H1 (cell line): ENCODE data around the gene DDC. TPM values are rescaled to one million over a fixed set of nuclear protein-coding genes. Genes with fewer than 3 reads are reported as not detected.

ENCODE experiments used
- CTCF ChIA-PET: fragments of 300-600 bp; sonication (Branson Sonifier 250); formaldehyde crosslinking; loops from one replicate; lab custom pipeline; 2021; ENCODE audit not compliant: partially characterized antibody; lab: Charles Lee
- POLR2A ChIA-PET: fragments of 300-600 bp; sonication (Branson Sonifier 250); formaldehyde crosslinking; loops from one replicate; lab custom pipeline; 2021; ENCODE audit warnings: inconsistent platforms; ENCODE audit not compliant: partially characterized antibody; lab: Charles Lee
- DNase-seq, 2 experiments: peaks; one replicate each; pipeline versions ENCODE4 v3.0.0 to v3.0.0-alpha.2; 2010 to 2022; ENCODE audit warnings: low spot score in 2 of 2, low read depth in 1 of 2, mixed read lengths in 1 of 2
- FAIRE-seq: peaks from 2 replicates; lab custom pipeline; 2011; peaks lifted over from hg19 to GRCh38; lab: Jason Lieb, UNC
- H2AFZ ChIP-seq: 2 replicates; pipeline ENCODE4 v1.8.1; 2012; ENCODE audit warnings: low read length, inconsistent platforms
- H2AK5ac ChIP-seq: 2 replicates; pipeline ENCODE4 v1.6.1; 2013; ENCODE audit warnings: low read depth, low read length
- H2BK120ac ChIP-seq: replicated peaks from 2 replicates; pipeline ENCODE3; 2013; ENCODE audit warnings: low read depth, low read length, inconsistent platforms
- H2BK12ac ChIP-seq: 2 replicates; pipeline ENCODE4 v1.6.1; 2013; ENCODE audit warnings: low read depth, low read length
- H2BK15ac ChIP-seq: 2 replicates; pipeline ENCODE4 v1.6.1; 2013; ENCODE audit warnings: low read length
- H2BK20ac ChIP-seq: 2 replicates; pipeline ENCODE4 v1.6.1; 2013; ENCODE audit warnings: low read length
- H2BK5ac ChIP-seq: 2 replicates; pipeline ENCODE4 v1.6.1; 2013; ENCODE audit warnings: low read depth, low read length
- H3K14ac ChIP-seq: 2 replicates; pipeline ENCODE4 v1.6.1; 2013; ENCODE audit warnings: inconsistent platforms; ENCODE audit not compliant: insufficient read length
- H3K18ac ChIP-seq: 2 replicates; pipeline ENCODE4 v1.6.1; 2013; ENCODE audit warnings: low read length; ENCODE audit errors: extremely low read depth
- H3K23ac ChIP-seq: 2 replicates; pipeline ENCODE4 v1.6.1; 2013; ENCODE audit warnings: inconsistent platforms; ENCODE audit not compliant: insufficient read length
- H3K23me2 ChIP-seq: 2 replicates; pipeline ENCODE4 v1.6.1; 2013; ENCODE audit warnings: low read depth, low read length
- H3K27ac ChIP-seq: 2 replicates; pipeline ENCODE4 v1.6.1; 2011; ENCODE audit warnings: low read depth, low read length, inconsistent platforms
- H3K27me3 ChIP-seq, 4 experiments: replicated peaks in 1 of 4; 1 replicate in 1 of 4; 2 replicates in 3 of 4; pipeline versions ENCODE4 v1.6.1 to v1.8.1; 2011 to 2013; ENCODE audit warnings: low read length in 3 of 4, mild to moderate bottlenecking in 3 of 4, inconsistent platforms in 2 of 4, mixed read lengths in 2 of 4, moderate library complexity in 1 of 4; ENCODE audit not compliant: control insufficient read depth in 3 of 4, insufficient read depth in 3 of 4; ENCODE audit errors: extremely low read depth in 1 of 4
- H3K36me3 ChIP-seq, 4 experiments: 2 replicates each; pipeline versions ENCODE4 v1.6.1 to v1.8.1; 2011 to 2013; ENCODE audit warnings: mild to moderate bottlenecking in 4 of 4, low read length in 3 of 4, moderate library complexity in 2 of 4, control low read depth in 1 of 4, inconsistent platforms in 1 of 4; ENCODE audit not compliant: insufficient read depth in 4 of 4, control insufficient read depth in 2 of 4
- H3K4ac ChIP-seq: replicated peaks from 2 replicates; pipeline ENCODE3; 2013; ENCODE audit warnings: low read length, low read depth, mixed read lengths, inconsistent platforms; ENCODE audit not compliant: insufficient read length
- H3K4me1 ChIP-seq, 4 experiments: replicated peaks in 1 of 4; 1 replicate in 1 of 4; 2 replicates in 3 of 4; pipeline versions ENCODE4 v1.6.1 to v1.8.1; 2011 to 2013; ENCODE audit warnings: low read length in 3 of 4, inconsistent platforms in 2 of 4, mixed read lengths in 1 of 4; ENCODE audit not compliant: insufficient read depth in 4 of 4, control insufficient read depth in 3 of 4
- H3K4me2 ChIP-seq, 2 experiments: 2 replicates each; pipeline versions ENCODE4 v1.6.1 to v1.8.1; 2011 to 2013; ENCODE audit warnings: low read depth in 2 of 2, low read length in 2 of 2, control low read depth in 1 of 2, inconsistent platforms in 1 of 2, mild to moderate bottlenecking in 1 of 2; ENCODE audit not compliant: insufficient read depth in 1 of 2
- H3K4me3 ChIP-seq, 4 experiments: fragments of 200-600, 300-600 bp in 1 of 4; sonication (generic), shearing (Covaris generic), sonication (Bioruptor Twin) in 1 of 4; 2 replicates each; pipeline versions ENCODE4 v1.5.1 to v1.8.1; 2011 to 2016; ENCODE audit warnings: low read length in 4 of 4, low read depth in 3 of 4, control low read depth in 2 of 4, inconsistent platforms in 2 of 4, mild to moderate bottlenecking in 2 of 4, mixed read lengths in 1 of 4, moderate library complexity in 1 of 4; ENCODE audit not compliant: insufficient read depth in 2 of 4; ENCODE audit errors: extremely low read depth in 1 of 4
- H3K56ac ChIP-seq: replicated peaks from 2 replicates; pipeline ENCODE3; 2013; ENCODE audit warnings: low read depth, mild to moderate bottlenecking, mixed read lengths, low read length, inconsistent platforms; ENCODE audit not compliant: insufficient read length
- H3K79me1 ChIP-seq: 2 replicates; pipeline ENCODE4 v1.6.1; 2013; ENCODE audit warnings: low read depth, low read length, control low read depth
- H3K79me2 ChIP-seq, 2 experiments: 2 replicates each; pipeline versions ENCODE4 v1.6.1 to v1.8.1; 2012 to 2013; ENCODE audit warnings: low read length in 2 of 2, mild to moderate bottlenecking in 2 of 2, inconsistent platforms in 1 of 2; ENCODE audit not compliant: insufficient read depth in 2 of 2, control insufficient read depth in 1 of 2
- H3K9ac ChIP-seq, 4 experiments: replicated peaks in 1 of 4; 1 replicate in 1 of 4; 2 replicates in 3 of 4; pipeline versions ENCODE4 v1.6.1 to v1.8.1; 2011 to 2013; ENCODE audit warnings: low read depth in 3 of 4, low read length in 3 of 4, control low read depth in 2 of 4, mild to moderate bottlenecking in 2 of 4, moderate library complexity in 2 of 4, inconsistent platforms in 1 of 4; ENCODE audit errors: extremely low read depth in 1 of 4
- H3K9me3 ChIP-seq, 2 experiments: 2 replicates each; pipeline versions ENCODE4 v1.6.1 to v1.8.1; 2012 to 2013; ENCODE audit warnings: mild to moderate bottlenecking in 2 of 2, moderate library complexity in 2 of 2, control low read depth in 1 of 2, inconsistent platforms in 1 of 2, low read depth in 1 of 2, low read length in 1 of 2, mixed read lengths in 1 of 2; ENCODE audit not compliant: insufficient read depth in 2 of 2
- H4K20me1 ChIP-seq, 2 experiments: replicated peaks in 1 of 2; 2 replicates each; pipeline versions ENCODE3 to v1.8.1; 2011 to 2013; ENCODE audit warnings: inconsistent platforms in 2 of 2, low read length in 2 of 2, mild to moderate bottlenecking in 1 of 2; ENCODE audit not compliant: insufficient read depth in 2 of 2, control insufficient read depth in 1 of 2
- H4K5ac ChIP-seq: 2 replicates; pipeline ENCODE4 v1.6.1; 2013; ENCODE audit warnings: low read length, low read depth, mixed read lengths, inconsistent platforms; ENCODE audit not compliant: insufficient read length
- H4K8ac ChIP-seq: 2 replicates; pipeline ENCODE4 v1.8.0; 2013; ENCODE audit warnings: mild to moderate bottlenecking, moderate library complexity, low read length, inconsistent platforms; ENCODE audit not compliant: insufficient read depth; ENCODE audit errors: extremely low read depth
- H4K91ac ChIP-seq: replicated peaks from 2 replicates; pipeline ENCODE3; 2013; ENCODE audit warnings: low read length, mixed read lengths, inconsistent platforms; ENCODE audit not compliant: insufficient read length
- ASH2L ChIP-seq: fragments of 200-600, 300-600 bp; sonication (generic); IDR thresholded peaks from one replicate; pipeline ENCODE4 v1.7.1; 2017; ENCODE audit warnings: low read length
- BCL11A ChIP-seq, 2 experiments: IDR thresholded peaks; one replicate each; pipeline ENCODE4 v1.6.1; 2011; ENCODE audit warnings: low read depth in 2 of 2, low read length in 2 of 2, mild to moderate bottlenecking in 2 of 2
- CBX8 ChIP-seq: fragments of 300-800, 300-1000 bp; sonication (generic); IDR thresholded peaks from 2 replicates; pipeline ENCODE4 v1.7.1; 2016; ENCODE audit warnings: low read depth, low read length, borderline replicate concordance
- CHD2 ChIP-seq: IDR thresholded peaks from 2 replicates; pipeline ENCODE4 v1.6.1; 2012; ENCODE audit warnings: low read length, improper control_type of control experiment
- HDAC2 ChIP-seq, 2 experiments: fragments of 300-600 bp in 1 of 2; sonication (generic) in 1 of 2; IDR thresholded peaks; 2 replicates each; pipeline ENCODE4 v1.6.1; 2011 to 2012; ENCODE audit warnings: low read depth in 2 of 2, low read length in 2 of 2, mild to moderate bottlenecking in 2 of 2, moderate library complexity in 2 of 2, borderline replicate concordance in 1 of 2, inconsistent platforms in 1 of 2
- KDM4A ChIP-seq: IDR thresholded peaks from one replicate; pipeline ENCODE4 v1.7.1; 2012; ENCODE audit warnings: low read depth, mild to moderate bottlenecking, moderate library complexity, low read length, inconsistent platforms; ENCODE audit not compliant: severe bottlenecking
- NRF1 ChIP-seq: IDR thresholded peaks from 2 replicates; pipeline ENCODE4 v1.6.1; 2011; ENCODE audit warnings: mild to moderate bottlenecking, low read depth, low read length, improper control_type of control experiment
- SIRT6 ChIP-seq: IDR thresholded peaks from one replicate; pipeline ENCODE4 v1.7.1; 2012; ENCODE audit warnings: low read length, inconsistent platforms
- SP2 ChIP-seq: IDR thresholded peaks from 2 replicates; pipeline ENCODE4 v1.6.1; 2012; ENCODE audit warnings: mild to moderate bottlenecking, low read length, inconsistent platforms
- SP4 ChIP-seq: IDR thresholded peaks from 2 replicates; pipeline ENCODE4 v1.6.1; 2012; ENCODE audit warnings: low read length, inconsistent platforms
- WGBS, 2 experiments: shearing (Covaris generic) in 1 of 2; methylation state at CpG; one replicate each; pipeline versions ENCODE4 v1.1.6 to v1.1.7; 2013 to 2015; ENCODE audit warnings: low lambda C conversion rate in 2 of 2, mixed read lengths in 2 of 2, inconsistent platforms in 1 of 2, low coverage in 1 of 2, missing lambda C conversion rate in 1 of 2; ENCODE audit not compliant: insufficient replicate concordance in 2 of 2, insufficient coverage in 1 of 2, insufficient read length in 1 of 2; ENCODE audit errors: extremely low coverage in 1 of 2, missing lambda C conversion rate in 1 of 2; 5-methylcytosine and 5-hydroxymethylcytosine counted together
- polyA plus RNA-seq, 7 experiments: library from polyadenylated mRNA; depleted of rRNA in 3 of 7; stranded (reverse) in 5 of 7; unstranded in 2 of 7; fragments of >200 nt in 5 of 7; fragments of 200-250 nt in 2 of 7; gene quantifications; 1 replicate in 5 of 7; 2 replicates in 1 of 7; 4 replicates in 1 of 7; pipeline versions ENCODE4 v1.2.1 to v1.2.3, GENCODE V29; 2011 to 2013; ENCODE audit warnings: missing spikeins in 2 of 7, mixed read lengths in 2 of 7
- total RNA-seq: library from RNA; stranded (reverse); fragmentation: NEBNext Ultra II Directional; extraction: Animal tissue kit (Norgen Biotek cat#: 25700); gene quantifications from 2 replicates; pipeline ENCODE4 v1.2.1, GENCODE V29; 2021

DDC gene
- total and polyA plus RNA-seq, 2 of the 8 experiments (the other 6 are each of a cell fraction or from before 2014, with no cell fraction given), result 0.05 TPM; not detected in 1

GRCh38 chr7:50594136-50594535 lies 28.9 kb upstream of the DDC start:
- ChIA-PET CTCF (interaction anchor here (0.9 to 3.9 kb wide), 16 partner anchors 9 to 411 kb away, joined by 3 to 21 read pairs (median 3); no protein-coding TSS in a partner anchor), POLR2A (no interaction called here)
- no peak overlapping the region for H3K18ac ChIP-seq
- H2BK12ac ChIP-seq, result no peak overlapping the region
- H3K23ac ChIP-seq, result no peak overlapping the region
- no peak overlapping the region for H3K56ac ChIP-seq
- no peak overlapping the region for H3K9ac ChIP-seq
- H3K9me3 ChIP-seq, result no peaks in the 10 kb centered on the region
- no peak overlapping the region for H3K4me2 ChIP-seq
- no peaks in the 10 kb centered on the region for H3K27me3 ChIP-seq
- H3K4me1 ChIP-seq, result no peaks in the 10 kb centered on the region; a peak in 1 of 7 replicates
- H4K20me1 ChIP-seq, result peaks cover 0 to 2% of the 10 kb centered on the region in 2 experiments
- H2BK120ac ChIP-seq, result no peak overlapping the region
- no peak overlapping the region for H2BK15ac ChIP-seq
- 97% methylated on average over 4 of the region's 4 CpGs; no CpG with 5 or more reads in 1 of the 2 experiments for WGBS, 2 experiments
- no peak overlapping the region for H4K8ac ChIP-seq
- no peak for FAIRE-seq
- H2AFZ ChIP-seq, result no peak overlapping the region
- no peak overlapping the region for H3K27ac ChIP-seq
- no peaks in the 10 kb centered on the region for H3K79me2 ChIP-seq
- H3K14ac ChIP-seq, result no peak overlapping the region
- no peak overlapping the region for H2BK5ac ChIP-seq
- H3K4ac ChIP-seq, result no peak overlapping the region
- no peak overlapping the region for H2BK20ac ChIP-seq
- peaks cover 3 to 17% (median 12%) of the 10 kb centered on the region in 4 experiments; a peak in 7 of 8 replicates for H3K36me3 ChIP-seq
- H3K79me1 ChIP-seq, result no peaks in the 10 kb centered on the region; the same call in 1 of the 2 replicates
- no peak overlapping the region for H4K5ac ChIP-seq
- no peaks in the 10 kb centered on the region for H3K23me2 ChIP-seq
- DNase-seq, result no peak
- no peak overlapping the region for H3K4me3 ChIP-seq
- TF ChIP-seq KDM4A (no peak), SIRT6 (no peak), SP4 (no peak), NRF1 (no peak), CBX8 (no peak), SP2 (no peak), BCL11A (IDR thresholded peaks at IDR 0.05; ENCODE audit: low read depth in 2 of 2, low read length in 2 of 2) (no peak), CHD2 (no peak), HDAC2 (IDR thresholded peaks at IDR 0.05; ENCODE audit: borderline replicate concordance in 1 of 2, low read depth in 2 of 2, low read length in 2 of 2) (no peak), ASH2L (no peak)
- no peak overlapping the region for H2AK5ac ChIP-seq
- H4K91ac ChIP-seq, result no peak overlapping the region
